Hippocampal formation (tissue), 2 donors: ENCODE results near the gene DENND5B.
A peak's percentile ranks its signal among the peaks of the same experiment; 100 is the strongest.

ENCODE experiments used
- DNase-seq, 2 donors: peaks; one replicate each; lab custom pipeline; 2025; lab: John Stamatoyannopoulos, UW

Gene DENND5B

DNA sequence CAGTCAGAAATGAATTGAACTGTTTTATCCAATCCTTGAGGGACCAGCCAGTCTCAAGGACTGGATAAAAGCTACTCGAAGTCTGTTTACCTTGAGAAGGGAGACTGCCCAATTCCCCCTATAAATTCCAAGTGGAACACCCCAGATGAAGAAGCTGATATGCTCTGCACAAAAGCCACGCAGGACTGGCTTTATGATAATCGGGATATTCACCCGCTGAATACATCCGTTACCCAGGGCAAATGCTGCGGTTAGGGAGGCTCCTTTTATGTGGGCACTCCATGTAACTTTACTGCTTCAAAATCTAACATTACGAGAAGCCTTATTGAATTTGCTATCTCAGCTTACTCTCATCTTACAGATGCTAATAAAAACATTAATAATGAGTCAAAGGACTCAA lies 119.1 kb downstream of the DENND5B start:
- DNase-seq: no peak

DNA sequence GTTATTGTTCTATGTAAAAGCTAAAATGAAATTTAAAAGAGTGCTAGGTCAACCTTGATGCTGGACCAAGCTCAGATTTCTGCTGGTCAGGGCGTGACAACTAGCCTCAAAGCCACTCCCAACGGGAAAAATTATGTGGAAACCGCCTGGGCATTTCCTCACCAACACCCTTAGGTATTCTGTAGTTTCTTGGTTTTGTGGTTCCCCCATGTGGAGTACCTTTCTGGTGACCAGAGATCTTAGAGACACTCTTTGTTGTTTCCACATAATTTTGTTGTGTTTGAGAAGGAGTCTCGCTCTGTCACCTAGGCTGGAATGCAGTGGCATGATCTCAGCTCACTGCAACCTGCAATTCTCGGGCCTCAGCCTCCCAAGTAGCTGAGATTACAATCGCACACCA lies 119.9 kb downstream of the DENND5B start:
- DNase-seq: no peak

DNA sequence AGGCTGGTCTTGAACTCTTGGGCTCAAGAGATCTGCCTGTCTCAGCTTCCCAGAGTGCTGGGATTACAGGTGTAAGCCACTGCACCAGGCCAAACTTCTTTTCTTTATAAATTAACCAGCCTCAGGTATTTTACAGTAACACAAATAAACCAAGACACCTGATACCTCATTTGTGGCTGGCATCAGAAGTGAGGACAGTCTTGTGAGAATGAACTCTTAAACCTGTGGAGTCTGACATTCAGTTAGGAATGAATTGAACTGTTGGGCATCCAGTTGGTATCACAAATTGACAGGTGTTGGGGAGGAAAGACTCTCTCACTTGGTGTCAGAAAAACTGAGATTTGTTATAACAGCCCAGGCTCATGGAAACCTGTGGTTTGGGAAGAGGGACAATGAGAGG lies 120.5 kb downstream of the DENND5B start:
- no peak for DNase-seq

DNA sequence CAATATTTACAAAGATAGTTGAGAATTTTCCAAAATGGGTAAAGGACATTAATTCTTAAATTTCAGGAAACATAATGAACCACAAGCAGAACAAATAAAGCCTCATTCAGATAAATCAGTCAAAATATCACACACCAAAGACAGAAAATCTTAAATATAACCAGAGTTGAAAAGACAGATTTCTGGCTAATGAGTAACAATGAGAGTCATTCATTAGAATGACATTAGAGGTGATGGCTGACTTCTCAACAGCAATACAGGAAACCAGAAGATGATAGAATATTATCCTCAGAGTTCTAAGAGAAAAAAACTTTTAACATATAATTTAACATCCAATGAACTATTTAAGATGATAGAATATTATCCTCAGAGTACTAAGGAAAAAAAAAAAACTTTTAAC lies 124.2 kb downstream of the DENND5B start:
- DNase-seq: no peak

DNA sequence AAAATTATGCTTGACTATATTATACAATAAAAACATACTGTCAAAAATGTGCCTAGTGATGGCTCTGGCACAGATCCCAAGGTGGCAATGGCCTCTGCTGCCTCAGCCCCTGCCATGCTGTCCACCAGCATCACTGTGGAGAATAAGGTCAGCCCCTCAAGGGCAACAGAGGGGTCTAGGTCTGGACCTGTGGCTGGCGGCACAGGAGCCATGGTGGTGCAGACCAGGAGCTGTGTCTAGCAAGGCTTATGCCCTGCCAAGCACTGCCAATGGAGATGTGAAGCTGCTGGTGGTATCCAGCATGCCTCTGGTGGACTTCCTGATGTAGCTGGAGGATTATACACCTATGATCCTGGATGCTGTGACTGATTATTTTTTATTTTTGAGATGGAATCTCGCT lies 125.9 kb downstream of the DENND5B start:
- DNase-seq: no peak

DNA sequence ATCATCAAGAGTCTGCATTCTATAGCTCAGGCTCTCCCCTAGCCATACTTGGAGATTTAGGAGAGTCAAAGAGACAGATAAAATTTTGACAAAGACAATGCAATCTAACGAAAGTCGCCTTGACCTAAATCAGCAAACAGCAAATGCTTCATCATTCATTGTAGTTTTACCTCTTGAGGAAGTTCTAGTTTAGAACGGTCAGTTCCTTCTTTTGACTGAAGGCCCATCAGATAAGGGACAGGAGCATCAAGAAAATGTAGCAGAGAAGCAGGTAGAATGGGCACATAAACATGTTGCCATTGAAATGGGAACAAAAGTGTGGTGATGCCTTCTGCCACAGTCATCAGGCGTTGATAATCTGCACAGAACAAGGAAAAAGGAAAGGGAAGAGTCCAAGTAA lies 130.9 kb downstream of the DENND5B start:
- DNase-seq: no peak

DNA sequence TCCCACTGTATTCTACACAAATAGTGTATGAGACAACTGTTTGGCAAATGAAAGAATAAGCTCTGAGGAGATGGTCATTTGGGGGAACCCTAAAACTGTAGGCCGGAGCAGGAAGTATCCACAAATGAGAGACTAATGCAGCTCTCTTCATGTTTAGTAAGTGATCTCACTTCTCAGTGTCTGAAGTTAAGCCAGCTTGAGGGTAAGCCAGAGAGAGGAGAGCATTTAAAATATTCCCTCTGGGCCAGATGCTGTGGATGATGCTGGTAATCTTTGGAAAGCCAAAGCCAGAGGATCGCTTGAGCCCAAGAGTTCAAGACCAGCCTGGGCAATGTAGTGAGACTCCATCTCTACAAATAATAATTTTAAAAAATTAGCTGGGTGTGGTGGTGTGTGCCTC lies 134.4 kb downstream of the DENND5B start:
- no peak for DNase-seq

DNA sequence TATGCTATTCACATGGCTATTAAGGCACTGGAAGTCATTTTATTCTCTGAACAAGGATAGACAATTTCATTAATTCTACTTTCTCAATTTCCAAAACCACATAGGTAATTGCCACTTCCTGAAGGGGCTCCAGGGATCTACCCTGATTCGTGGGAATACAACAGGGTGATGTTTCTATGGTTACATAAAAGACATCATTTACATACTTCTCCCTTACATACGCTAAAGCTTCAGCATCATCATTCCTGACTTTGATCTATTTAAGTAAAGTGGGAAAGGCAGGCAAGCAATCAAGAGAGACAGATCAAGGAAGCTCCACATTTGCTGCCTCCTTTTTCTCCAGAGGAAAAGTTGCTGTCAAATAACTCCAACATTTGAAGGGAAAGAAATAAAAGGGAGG lies 146.2 kb downstream of the DENND5B start:
- DNase-seq: no peak

DNA sequence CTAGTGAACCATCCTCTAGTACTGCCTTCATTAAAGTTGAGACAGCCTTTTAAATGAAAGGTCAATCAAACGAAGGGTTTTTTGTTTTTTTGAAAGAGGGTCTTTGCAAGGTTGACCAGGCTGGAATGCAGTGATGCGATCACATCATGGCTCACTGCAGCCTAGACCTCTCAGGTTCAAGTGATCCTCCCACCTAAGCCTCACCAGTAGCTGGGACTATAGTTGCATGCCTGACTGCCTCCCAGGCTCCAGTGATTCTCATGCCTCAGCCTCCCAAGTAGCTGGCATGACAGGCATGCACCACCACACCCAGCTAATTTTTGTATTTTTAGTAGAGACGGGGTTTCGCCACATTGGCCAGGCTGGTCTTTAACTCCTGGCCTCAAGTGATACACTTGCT lies 150.3 kb downstream of the DENND5B start:
- no peak for DNase-seq

DNA sequence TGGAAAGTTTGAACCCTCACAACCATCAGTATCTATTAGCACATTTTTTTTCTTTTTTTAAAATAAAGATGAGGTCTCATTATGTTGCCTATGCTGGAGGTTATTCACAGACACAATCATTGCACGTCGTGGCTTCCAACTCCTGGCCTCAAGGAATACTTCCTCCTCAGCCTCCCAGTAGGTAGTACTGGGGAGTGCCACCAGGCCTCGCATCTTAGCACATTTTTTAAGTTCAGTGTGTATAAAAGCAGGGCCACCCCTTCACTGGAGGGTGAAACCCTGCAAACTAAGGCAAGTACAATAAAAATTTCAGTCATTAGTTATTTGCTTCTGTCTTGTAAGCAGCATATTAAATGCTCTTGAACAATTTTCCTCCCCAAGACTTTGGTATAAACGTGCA lies 150.8 kb downstream of the DENND5B start:
- no peak for DNase-seq

DNA sequence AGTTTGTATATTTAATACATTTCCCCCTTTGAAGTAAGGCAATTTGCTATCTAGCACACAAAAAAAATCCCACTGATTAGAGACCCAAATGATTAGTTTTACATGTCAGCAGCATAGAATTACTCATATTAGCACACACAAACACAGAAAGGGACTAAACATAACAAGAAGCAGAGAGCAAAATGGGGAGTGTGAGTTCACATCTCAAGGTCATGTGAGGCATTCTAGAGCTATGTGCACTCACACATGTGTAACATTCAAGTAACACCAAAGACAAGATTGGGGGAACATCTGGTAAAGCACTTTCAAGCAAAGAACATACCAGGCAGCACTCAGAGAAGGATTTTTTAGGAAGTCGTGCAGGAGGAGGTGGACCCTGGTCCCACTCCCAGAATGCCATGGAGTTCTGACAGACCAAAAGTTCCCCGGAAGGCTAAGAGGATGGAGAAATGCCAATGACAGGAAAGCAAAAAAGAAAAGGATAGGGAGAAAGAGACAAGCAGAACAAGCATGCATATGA lies 159.2 kb downstream of the DENND5B start:
- no peak for DNase-seq

DNA sequence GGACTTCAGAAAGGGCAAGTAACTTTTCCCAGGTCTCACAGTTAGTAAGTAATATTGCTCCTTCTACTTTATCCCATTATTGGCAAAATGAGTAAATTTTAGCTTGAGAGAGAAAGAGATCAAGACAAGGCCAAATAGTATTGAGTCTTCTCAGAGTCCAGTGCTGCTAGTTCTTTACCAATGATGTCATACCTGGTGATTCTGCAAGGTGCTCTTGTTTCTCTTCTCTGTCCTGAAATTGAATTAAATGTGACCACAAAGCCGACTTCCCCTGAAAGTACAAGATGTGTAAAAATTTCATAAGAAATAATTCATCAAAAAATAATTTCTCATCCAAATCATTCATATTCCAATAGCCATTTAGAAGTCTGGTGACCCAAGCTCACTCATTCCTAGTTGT lies 167.5 kb downstream of the DENND5B start:
- no peak for DNase-seq

DNA sequence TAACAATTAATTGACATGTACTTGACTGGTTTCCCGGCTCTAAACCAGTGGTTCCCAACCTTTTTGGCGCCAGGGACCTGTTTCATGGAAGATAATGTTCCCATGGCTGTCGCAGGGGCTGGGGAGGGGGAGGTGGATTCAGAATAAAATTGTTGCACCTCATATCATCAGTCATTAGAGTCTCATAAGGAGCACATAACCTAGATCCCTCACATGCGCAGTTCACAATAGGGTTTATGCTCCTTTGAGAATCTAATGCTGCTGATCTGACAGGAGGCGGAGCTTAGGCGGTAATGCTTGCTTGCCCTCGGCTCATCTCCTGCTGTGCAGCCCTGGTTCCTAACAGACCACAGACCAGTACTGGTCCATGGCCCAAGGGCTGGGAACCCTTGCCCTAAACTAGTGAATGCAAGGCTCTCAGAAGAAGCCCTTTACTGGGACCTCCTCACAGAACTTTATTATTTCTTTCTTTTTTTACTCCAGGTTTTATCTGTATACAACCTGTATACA lies 178.6 kb downstream of the DENND5B start:
- DNase-seq: no peak

DNA sequence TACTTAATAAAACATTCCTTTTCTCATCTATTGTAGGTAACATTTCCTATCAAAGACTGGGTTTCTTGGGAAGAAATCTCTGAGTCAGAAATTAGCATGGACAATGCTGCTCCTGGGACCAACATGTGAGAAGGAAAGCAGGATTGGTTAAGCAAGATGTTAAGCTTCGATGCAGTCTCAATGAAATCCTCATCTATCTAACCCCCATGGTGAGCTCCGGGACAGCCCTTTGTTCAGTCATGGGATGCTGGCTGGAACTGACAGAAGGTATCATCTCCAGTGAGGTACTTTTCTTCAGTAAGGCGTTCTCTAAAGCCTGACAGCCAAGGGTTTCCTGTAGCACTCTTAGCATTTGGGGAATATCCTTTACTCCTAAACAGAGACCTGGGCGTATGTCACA lies 182.2 kb downstream of the DENND5B start:
- no peak for DNase-seq

DNA sequence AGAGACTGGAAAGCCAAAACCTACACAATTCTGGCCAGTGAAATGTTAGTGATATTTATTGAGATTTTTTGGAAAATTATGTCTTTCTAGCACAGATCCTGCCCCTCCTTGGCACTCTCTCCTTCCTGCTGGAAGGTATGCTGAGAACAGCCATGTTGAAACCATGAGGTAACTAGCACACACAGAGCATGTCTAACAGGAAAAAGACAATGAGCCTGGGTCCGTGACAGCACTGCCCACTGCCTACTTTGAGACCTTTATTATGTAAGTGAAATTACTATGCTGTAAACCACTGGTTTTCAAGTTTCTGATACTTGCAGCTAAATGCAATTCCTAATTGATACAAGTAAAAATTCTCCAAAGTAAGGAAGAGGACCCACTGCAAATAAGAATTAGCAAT lies 183.4 kb downstream of the DENND5B start:
- DNase-seq: no peak

DNA sequence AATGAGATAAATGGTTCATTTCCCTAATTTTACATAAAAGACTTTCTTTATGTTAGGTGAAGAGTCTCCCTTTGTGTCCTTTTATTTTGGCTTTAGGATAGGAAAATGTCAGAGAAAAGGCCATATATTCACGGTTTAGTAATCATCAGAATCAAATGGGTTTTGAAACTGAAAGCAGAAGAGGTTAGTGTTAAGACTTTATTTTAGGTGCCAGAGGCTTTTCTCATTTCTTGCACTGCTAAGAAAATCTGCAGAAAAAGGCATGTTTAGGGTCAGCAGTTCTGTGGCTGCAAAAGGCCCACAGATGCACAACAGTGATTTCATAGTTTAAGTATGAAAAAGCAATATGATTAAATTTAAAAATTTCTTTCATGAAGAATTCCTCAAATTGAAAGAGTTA lies 184.6 kb downstream of the DENND5B start:
- DNase-seq: no peak

DNA sequence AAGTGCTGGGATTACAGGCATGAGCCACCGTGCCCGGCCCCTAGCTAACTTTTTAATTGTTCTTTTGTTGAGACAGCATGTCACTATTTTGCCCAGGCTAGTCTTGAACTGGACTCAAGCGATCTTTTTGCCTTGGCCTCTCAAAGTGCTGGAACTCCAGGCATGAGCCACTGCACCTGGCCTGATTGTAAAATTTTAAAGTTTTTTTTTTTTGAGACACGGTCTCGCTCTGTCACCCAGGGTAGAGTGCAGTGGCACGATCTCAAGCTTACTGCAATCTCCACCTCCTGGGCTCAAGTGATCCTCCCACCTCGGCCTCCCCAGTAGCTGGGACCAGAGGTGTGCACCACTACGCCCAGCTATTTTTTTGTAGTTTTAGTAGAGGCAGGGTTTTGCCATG lies 185.9 kb downstream of the DENND5B start:
- DNase-seq: no peak

DNA sequence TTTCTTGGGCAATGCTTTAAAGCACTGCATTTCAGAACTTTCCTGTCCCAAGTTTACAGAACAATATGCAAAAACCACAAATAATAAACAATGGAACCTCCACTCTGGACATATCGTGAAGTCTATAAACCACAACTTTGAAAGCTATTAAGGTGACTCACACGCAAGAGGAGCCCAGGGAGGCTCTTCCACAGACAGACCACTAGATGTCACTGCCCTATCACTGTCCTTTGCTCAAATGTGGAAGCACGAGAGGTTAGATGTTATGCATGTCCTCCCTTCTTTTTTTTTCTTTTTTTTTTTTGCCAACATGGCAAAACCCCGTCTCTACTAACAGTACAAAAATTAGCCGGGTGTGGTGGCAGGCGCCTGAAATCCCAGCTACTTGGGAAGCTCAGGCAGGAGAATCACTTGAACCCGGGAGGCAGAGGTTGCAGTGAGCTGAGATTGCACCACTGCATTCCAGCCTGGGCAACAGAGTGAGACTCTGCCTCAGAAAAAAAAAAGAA lies 187.8 kb downstream of the DENND5B start:
- peak; percentile 22 to 81 for DNase-seq

DNA sequence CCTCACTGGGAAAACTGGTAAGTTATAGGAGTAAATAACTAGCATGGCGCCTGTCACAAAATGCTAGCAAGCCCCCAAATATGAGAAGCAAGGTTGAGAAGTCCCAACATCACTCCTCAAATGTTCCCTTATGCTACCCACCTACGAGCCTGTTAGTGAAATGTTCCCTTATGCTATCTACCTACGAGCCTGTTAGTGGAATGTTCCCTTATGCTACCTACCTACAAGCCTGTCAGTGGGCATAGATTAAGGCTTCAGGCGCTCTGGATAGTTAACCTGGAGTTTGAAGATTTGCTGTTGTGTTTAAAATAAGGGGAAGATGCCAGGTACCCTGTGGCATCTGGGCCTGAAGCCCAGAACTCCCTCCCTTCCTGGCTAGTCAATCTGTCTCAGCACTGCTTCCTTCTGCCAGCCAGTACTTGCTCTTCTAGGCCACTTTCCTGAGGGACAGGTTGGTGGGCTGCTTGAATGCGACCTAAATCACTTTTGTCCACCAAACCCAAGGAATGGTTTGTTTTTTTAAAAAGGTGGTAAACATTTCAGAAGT lies 197.9 kb downstream of the DENND5B start:
- peak in 1 of 2 donors; percentile 50 for DNase-seq

DNA sequence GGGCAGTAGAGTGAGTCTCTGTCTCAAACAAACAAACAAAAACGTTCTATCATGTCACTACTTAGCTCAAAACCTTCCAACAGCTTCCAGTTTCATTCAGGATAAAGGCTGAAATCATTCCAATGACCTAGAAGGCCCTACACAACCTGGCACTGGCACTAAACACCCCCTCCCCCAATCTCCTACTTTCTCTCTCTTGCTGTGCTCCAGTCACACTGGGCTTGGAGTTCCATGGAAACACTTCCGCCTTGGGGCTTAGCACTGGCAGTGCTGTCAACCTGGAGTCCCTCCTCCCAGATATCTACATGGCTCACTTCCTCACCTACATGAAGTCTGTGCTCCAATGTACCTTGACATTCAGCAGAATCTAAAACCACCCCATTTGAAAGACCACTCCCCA lies 199.9 kb downstream of the DENND5B start:
- no peak for DNase-seq

DNA sequence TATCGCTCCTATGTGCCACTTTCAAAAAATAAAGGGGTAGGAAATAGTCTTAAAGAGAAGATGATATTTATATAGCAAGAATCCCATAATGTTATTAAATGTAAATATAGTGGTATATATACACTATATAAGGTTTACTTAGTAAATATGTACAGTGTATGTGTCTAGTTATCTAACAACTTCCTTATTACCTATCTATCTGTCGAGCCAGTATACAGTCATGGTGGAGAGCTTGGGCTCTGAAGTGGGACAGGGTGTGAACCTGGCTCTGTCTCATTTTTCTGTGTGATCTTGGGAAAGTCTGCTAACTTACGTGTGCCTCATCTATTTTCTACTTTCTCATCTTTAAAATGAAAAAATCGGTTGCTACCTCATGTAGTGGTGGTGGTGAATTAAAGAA lies 202.2 kb downstream of the DENND5B start:
- no peak for DNase-seq

DNA sequence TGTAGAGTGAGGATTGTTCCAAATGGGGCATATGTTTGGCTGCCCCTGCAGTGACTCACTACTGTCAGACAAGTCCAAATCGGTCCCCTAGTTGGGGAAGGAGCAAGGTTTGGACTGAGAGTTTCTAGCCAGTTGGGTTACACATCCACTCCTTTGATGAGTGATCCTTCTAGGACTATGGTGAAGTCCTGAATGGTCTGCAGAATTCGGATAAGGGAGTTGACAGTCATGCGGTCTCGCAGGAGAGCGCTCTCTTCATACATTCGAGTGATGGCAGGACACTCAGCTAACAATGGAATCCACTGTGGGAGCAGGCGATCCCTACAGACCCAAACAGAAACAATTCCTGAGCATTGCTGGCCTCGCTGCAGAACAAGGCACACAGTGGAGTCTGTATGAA lies 203.5 kb downstream of the DENND5B start:
- no peak for DNase-seq

DNA sequence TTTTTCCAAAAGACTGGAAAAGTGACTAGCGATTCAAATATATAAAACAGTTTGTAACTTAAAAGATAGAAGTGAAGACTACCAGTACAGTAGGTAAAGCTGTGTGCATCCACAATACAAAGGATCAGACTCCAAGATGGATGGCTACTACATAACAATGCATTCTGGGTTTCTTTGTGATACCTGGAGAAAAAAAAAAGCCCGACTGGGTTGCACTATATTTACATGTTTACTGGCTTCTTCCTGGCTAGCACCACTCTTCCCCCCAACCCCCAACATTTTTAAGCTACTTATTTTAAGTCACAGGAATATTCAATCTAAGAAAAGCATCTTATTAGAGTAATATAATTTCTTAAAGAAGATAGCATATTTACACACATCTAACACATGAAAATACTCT lies 203.9 kb downstream of the DENND5B start:
- DNase-seq: no peak

DNA sequence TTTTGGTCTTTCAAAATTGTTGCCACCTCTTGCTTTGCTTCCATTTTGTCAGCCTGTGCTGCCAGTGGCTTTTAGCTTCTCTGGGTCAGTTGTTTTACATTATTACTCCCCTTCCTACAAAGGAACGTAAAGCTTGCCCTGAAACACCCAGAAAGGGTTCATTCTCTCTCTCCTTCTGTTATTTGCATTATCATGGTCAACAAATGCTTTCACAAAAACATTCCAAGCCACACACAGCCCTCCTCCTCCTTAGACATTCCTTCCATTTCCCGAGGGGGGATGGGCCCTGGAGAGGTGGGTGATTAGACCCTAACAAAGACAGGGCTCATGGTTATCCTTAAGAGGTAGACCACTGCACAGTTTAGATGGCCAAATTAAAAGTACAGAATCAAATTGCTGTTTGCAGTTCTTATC lies 204.6 kb downstream of the DENND5B start:
- DNase-seq: no peak
